DMS114 treated with DMSO at 0.1 percent for 48 hours (cell line): ENCODE results near the gene SMIM13.

Experiments used
- DNase-seq: peaks from one replicate; lab custom pipeline; 2025; ENCODE audit not compliant: unreplicated experiment; lab: John Stamatoyannopoulos, UW

The SMIM13 gene

GRCh38 chr6:11120271-11121005, 26.8 kb downstream of the SMIM13 start:
- DNase-seq, result no peak

- DNase-seq, result no peak
Observed at GRCh38 chr6:11121851-11122250, 28.2 kb downstream of the SMIM13 start.

GRCh38 chr6:11122380-11122779, 28.7 kb downstream of the SMIM13 start:
- no peak for DNase-seq

DNA sequence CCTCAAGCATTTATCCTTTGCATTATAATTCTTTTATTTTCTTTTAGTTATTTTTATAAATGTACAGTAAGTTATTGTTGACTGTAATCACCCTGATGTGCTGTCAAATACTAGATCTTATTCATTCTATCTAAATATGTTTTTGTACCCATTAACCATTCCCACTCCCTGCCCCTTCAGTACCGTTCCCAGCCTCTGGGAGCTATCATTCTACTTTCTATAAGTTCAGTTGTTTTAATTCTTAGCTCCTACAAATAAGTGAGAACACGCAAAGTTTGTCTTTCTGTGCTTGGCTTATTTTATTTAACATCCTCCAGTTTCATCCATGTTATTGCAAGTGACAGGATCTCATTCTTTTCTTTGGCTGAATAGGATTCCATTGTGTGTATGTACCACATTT, 30.3 kb downstream of the SMIM13 start:
- DNase-seq, result no peak

- no peak for DNase-seq
Observed at GRCh38 chr6:11126876-11127275, 33.2 kb downstream of the SMIM13 start.

- DNase-seq, result no peak
Observed at GRCh38 chr6:11128608-11129007, 35.0 kb downstream of the SMIM13 start.

- no peak for DNase-seq
Observed at GRCh38 chr6:11129908-11130565, 36.4 kb downstream of the SMIM13 start.

- DNase-seq, result no peak
Observed at GRCh38 chr6:11130605-11131004, 37.0 kb downstream of the SMIM13 start.

DNA sequence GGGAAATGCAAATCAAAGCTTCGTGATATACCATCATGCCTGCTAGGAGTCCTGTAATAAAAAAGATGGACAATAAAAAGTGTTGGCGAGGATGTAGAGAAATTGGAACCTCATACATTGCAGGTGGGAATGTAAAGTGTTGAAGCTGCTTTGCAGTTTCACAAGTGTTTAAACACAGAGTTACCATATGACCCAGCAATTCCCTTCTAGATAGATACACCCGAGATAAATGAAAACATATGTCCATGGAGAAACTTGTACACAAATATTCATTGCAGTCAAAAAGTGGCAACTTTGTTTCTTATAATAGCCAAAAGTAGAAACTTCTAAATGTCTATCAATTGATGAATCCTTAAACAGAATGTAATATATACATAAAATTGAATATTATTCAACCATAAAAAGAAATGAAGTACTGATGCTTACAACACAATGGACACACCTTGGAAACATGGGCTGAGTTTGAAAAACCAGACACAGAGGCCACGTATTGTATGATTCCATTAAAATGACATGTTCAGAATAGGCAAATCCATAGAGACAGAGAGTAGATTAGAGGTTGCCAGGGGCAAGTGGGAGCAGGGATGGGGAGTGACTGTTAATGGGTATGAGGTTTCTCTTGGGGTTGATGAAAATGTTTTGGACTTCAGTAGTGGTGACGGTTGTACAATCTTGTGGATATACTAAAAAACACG, 38.7 kb downstream of the SMIM13 start:
- DNase-seq, result no peak

- DNase-seq, result no peak
Observed at GRCh38 chr6:11133281-11133680, 39.6 kb downstream of the SMIM13 start.

GRCh38 chr6:11136809-11137208, 43.2 kb downstream of the SMIM13 start:
- DNase-seq, result no peak

GRCh38 chr6:11139051-11139960, 45.7 kb downstream of the SMIM13 start:
- DNase-seq, result no peak

GRCh38 chr6:11140056-11140455, 46.4 kb downstream of the SMIM13 start:
- DNase-seq, result no peak

- no peak for DNase-seq
Observed at GRCh38 chr6:11141295-11141694, 47.7 kb downstream of the SMIM13 start.

DNA sequence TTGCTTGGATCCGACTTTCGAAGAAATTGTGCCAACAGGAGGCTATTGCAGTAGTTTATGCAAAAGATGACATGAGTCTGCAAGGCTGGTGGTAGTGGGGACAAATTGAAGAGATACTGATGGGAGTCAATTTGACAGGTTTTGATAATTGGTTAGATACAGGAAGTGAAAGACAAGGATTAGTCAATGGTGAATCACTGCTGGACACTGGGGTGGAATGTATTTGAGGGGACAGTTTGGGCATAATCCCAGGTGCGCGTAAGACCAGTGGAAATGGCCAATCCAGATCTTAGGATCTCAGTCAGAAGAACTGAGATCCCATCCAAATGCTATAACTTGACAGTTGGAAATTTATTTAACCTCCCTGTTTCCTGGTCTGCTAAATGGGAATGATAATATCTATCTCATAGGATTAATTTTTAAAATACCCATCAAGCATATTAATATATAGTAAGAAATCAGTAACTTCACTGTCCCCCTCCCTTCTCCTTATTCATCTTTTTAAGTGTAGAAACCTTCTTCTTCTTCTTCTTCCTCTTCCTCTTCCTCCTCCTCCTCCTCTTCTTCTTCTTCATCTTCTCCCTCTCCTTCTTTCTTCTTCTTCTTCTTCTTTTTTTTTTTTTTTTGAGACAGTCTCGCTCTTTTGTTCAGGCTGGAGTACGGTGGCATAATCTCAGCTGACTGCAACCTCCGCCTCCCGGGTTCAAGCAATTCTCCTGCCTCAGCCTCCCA, 48.8 kb downstream of the SMIM13 start:
- no peak for DNase-seq

DNA sequence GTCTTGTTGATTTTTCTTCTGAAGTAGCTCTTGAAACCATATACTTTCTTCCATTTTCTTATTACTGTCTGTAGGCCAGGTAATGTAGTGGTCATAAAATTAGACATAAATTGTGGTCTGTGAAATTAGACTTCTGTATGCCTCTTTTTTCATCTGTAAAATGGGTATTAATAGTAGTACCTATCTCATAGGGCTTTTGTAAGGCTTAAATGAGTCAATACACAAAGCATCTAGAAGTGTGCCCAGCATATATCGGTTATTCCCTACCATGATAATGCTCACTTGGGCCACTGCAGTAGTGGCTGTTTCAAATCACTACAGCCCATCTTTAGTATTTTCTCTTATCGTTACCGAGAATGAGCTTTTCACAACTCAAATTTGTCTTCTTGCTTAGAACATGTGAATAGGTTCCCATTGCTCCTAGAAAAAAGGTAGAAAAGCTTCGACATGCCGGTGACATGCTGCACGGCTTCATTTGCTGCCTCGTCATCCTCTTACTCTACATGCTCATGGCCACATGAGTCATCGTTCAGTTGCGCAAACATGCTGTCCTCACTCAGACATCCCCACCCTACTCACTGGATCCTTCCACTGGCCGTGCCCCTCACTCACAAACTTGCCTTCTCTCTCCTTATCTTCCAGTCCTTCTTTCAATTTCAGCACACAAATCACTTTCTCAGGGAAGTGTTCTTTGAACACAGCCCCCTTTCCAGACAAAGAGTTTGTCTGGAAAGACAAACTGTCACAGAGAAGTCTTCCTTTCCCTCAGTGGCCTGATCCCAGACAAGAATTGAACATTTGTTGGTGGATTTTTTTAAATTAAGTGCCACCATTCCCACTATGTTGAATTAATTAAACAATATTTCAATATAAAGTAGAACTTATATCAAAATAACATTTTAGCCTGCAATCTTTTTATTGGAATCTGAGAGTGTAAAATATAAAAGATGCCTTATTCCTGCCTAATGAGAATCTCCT, 50.0 kb downstream of the SMIM13 start:
- no peak for DNase-seq

- peak; percentile 69 for DNase-seq
Observed at GRCh38 chr6:11144393-11144851, 50.8 kb downstream of the SMIM13 start.

DNA sequence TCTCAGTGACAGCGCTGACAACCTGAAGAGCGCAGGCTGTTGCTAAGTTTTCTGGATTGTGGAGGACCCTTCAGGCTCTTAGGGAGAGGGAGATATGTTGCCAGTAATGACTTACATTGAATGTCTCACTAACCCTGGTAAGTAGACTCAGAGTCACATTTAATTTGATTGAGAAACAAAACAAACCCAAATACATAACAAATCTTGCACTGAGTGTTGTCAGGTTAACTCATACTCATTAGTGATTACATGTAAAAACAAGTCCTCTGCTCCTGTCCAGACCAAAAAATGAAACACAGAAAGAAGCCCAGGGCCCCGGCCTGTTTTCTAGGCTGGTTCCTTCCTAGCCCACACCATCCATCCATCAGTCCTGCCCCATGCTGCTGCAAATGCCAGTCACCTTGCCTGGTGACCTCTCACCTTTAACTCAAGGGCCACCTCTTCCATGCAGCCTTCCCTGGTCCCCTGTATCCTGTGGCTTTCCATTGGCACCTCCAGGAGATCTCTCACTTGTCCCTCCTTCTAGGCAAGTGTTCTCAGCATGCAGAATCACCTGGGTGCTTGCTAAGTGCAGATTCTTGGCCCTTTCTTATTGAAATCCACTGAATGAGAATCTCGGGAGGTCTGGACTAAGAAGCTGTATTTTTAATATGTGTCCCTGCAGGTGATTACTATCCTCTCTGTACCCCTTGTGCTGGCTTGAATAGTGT, 52.6 kb downstream of the SMIM13 start:
- no peak for DNase-seq

GRCh38 chr6:11149551-11149950, 55.9 kb downstream of the SMIM13 start:
- DNase-seq, result no peak
